GM12873 (cell line): ENCODE results near the gene CPXM2.

Experiments used
- CTCF ChIP-seq: IDR thresholded peaks from 2 replicates; pipeline ENCODE4 v1.5.1; 2012; ENCODE audit warnings: low read depth, mild to moderate bottlenecking, moderate library complexity, low read length, control low read depth; ENCODE audit not compliant: insufficient read depth; ENCODE audit errors: missing control alignments

The CPXM2 gene

GRCh38 chr10:123759041-123759440 is 132.6 kb downstream of the CPXM2 start:
- no peak for TF ChIP-seq CTCF

GRCh38 chr10:123757853-123758252 is 133.8 kb downstream of the CPXM2 start:
- TF ChIP-seq CTCF: no peak

GRCh38 chr10:123755061-123755460 is 136.5 kb downstream of the CPXM2 start:
- TF ChIP-seq CTCF: no peak

- TF ChIP-seq CTCF: no peak
These were observed 137.5 kb downstream of the CPXM2 start for GRCh38 chr10:123754123-123754522.

- TF ChIP-seq CTCF: no peak
These were observed 140.1 kb downstream of the CPXM2 start for GRCh38 chr10:123751342-123752134.

GRCh38 chr10:123750901-123751300 is 140.7 kb downstream of the CPXM2 start:
- no peak for TF ChIP-seq CTCF

GRCh38 chr10:123748711-123749110 is 142.9 kb downstream of the CPXM2 start:
- TF ChIP-seq CTCF: no peak
